Measurements from ENCODE around the gene GPRC5D. TPM values are rescaled to one million over a fixed set of nuclear protein-coding genes. Genes with fewer than 3 reads are reported as not detected.

Gene GPRC5D
- total and polyA plus RNA-seq, 9 of the 15 experiments (the other 6 are each of a cell fraction or from before 2014, with no cell fraction given), result 1.0 to 1.1 TPM; not detected in 7

DNA sequence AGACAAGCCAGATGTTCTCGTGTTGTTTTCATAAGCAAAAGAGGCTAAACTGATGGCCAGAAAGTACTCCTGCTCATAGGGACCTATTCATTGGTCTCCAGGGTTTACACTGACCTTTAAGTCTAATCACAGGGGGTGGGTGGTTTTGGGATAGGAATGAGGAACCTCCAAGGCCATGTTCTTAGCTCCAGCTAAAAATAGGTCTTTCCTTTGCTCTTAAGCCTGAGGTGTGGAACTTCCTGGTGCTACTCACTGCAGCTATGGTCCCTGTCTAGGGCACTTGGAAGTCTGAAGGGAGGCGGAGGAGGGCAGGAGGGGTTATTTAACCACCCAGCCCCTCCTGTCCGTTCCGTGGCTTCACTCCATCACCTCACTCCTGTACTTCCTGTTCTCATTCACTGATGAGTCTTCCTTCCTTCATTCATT, 42.0 kb downstream of the GPRC5D start (continued):
- TF ChIP-seq, protein P1, sequence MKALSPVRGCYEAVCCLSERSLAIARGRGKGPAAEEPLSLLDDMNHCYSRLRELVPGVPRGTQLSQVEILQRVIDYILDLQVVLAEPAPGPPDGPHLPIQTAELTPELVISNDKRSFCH (CRISPR knock-in tag; IDR thresholded peaks at IDR 0.05), result no peak
- TF ChIP-seq, protein P1 (tag; IDR thresholded peaks at IDR 0.05), result peak; percentile 92
- no peak for TF ChIP-seq FOXP1 (CRISPR knock-in tag; IDR thresholded peaks at IDR 0.05)
- no peak for TF ChIP-seq CBX5 (IDR thresholded peaks at IDR 0.05; ENCODE audit: borderline replicate concordance, low read depth)
- TF ChIP-seq FOS (IDR thresholded peaks at IDR 0.05; ENCODE audit: extremely low read depth, insufficient read length), result no peak
- TF ChIP-seq TGIF2 (CRISPR knock-in tag; IDR thresholded peaks at IDR 0.05), result no peak
- no peak for TF ChIP-seq ETV5 (CRISPR knock-in tag; IDR thresholded peaks at IDR 0.05; ENCODE audit: low read depth)
- TF ChIP-seq HIVEP1 (CRISPR knock-in tag; IDR thresholded peaks at IDR 0.05), result no peak
- 0 out of 2 replicates have a peak, but pooled peaks have one; percentile 34 for TF ChIP-seq FOXJ2 (tag; IDR thresholded peaks at IDR 0.05)
- no peak for TF ChIP-seq BCOR (IDR thresholded peaks at IDR 0.05)
- no peak for TF ChIP-seq EP400 (IDR thresholded peaks at IDR 0.05)
- no peak for TF ChIP-seq COPS2 (conservative IDR thresholded peaks at IDR 0.05)
- TF ChIP-seq, protein P2, sequence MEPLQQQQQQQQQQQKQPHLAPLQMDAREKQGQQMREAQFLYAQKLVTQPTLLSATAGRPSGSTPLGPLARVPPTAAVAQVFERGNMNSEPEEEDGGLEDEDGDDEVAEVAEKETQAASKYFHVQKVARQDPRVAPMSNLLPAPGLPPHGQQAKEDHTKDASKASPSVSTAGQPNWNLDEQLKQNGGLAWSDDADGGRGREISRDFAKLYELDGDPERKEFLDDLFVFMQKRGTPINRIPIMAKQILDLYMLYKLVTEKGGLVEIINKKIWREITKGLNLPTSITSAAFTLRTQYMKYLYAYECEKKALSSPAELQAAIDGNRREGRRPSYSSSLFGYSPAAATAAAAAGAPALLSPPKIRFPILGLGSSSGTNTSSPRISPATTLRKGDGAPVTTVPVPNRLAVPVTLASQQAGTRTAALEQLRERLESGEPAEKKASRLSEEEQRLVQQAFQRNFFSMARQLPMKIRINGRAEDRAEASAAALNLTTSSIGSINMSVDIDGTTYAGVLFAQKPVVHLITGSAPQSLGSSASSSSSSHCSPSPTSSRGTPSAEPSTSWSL (CRISPR knock-in tag; IDR thresholded peaks at IDR 0.05; ENCODE audit: borderline replicate concordance), result no peak
- no peak for TF ChIP-seq FOXK1 (CRISPR knock-in tag; IDR thresholded peaks at IDR 0.05; ENCODE audit: borderline replicate concordance)
- TF ChIP-seq, protein P3, sequence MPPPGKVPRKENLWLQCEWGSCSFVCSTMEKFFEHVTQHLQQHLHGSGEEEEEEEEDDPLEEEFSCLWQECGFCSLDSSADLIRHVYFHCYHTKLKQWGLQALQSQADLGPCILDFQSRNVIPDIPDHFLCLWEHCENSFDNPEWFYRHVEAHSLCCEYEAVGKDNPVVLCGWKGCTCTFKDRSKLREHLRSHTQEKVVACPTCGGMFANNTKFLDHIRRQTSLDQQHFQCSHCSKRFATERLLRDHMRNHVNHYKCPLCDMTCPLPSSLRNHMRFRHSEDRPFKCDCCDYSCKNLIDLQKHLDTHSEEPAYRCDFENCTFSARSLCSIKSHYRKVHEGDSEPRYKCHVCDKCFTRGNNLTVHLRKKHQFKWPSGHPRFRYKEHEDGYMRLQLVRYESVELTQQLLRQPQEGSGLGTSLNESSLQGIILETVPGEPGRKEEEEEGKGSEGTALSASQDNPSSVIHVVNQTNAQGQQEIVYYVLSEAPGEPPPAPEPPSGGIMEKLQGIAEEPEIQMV (tag; conservative IDR thresholded peaks at IDR 0.05; ENCODE audit: low read depth), result no peak
- TF ChIP-seq, protein P4, sequence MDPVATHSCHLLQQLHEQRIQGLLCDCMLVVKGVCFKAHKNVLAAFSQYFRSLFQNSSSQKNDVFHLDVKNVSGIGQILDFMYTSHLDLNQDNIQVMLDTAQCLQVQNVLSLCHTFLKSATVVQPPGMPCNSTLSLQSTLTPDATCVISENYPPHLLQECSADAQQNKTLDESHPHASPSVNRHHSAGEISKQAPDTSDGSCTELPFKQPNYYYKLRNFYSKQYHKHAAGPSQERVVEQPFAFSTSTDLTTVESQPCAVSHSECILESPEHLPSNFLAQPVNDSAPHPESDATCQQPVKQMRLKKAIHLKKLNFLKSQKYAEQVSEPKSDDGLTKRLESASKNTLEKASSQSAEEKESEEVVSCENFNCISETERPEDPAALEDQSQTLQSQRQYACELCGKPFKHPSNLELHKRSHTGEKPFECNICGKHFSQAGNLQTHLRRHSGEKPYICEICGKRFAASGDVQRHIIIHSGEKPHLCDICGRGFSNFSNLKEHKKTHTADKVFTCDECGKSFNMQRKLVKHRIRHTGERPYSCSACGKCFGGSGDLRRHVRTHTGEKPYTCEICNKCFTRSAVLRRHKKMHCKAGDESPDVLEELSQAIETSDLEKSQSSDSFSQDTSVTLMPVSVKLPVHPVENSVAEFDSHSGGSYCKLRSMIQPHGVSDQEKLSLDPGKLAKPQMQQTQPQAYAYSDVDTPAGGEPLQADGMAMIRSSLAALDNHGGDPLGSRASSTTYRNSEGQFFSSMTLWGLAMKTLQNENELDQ (CRISPR knock-in tag; IDR thresholded peaks at IDR 0.05; ENCODE audit: borderline replicate concordance), result no peak
- TF ChIP-seq U2AF2 (optimal IDR thresholded peaks at IDR 0.05; ENCODE audit: low read depth, low read length), result no peak
- TF ChIP-seq GATAD2B (IDR thresholded peaks at IDR 0.05; ENCODE audit: borderline replicate concordance), result no peak
- no peak for TF ChIP-seq ZNF165 (CRISPR knock-in tag; IDR thresholded peaks at IDR 0.05; ENCODE audit: borderline replicate concordance)
- TF ChIP-seq IRF2 (CRISPR knock-in tag; IDR thresholded peaks at IDR 0.05), result no peak
- no peak for TF ChIP-seq NFRKB (IDR thresholded peaks at IDR 0.05; ENCODE audit: low read depth)
- no peak for TF ChIP-seq HNRNPLL (IDR thresholded peaks at IDR 0.05; ENCODE audit: low read depth, low read length, poor library complexity, severe bottlenecking)
- TF ChIP-seq, protein P5, sequence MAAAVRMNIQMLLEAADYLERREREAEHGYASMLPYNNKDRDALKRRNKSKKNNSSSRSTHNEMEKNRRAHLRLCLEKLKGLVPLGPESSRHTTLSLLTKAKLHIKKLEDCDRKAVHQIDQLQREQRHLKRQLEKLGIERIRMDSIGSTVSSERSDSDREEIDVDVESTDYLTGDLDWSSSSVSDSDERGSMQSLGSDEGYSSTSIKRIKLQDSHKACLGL (CRISPR knock-in tag; IDR thresholded peaks at IDR 0.05; ENCODE audit: borderline replicate concordance, poor library complexity, severe bottlenecking), result no peak
- TF ChIP-seq ZNF778 (CRISPR knock-in tag; IDR thresholded peaks at IDR 0.05), result no peak
- peak; percentile 39; the same call in 1 of the 2 replicates for TF ChIP-seq CBFA2T3 (IDR thresholded peaks at IDR 0.05)
